H1 (cell line): ENCODE data around the gene PAXX. TPM values are rescaled to one million over a fixed set of nuclear protein-coding genes. Genes with fewer than 3 reads are reported as not detected.

Source experiments
- CTBP2 ChIP-seq: IDR thresholded peaks from 2 replicates; pipeline ENCODE4 v1.7.0; 2011; ENCODE audit warnings: borderline replicate concordance, mild to moderate bottlenecking, moderate library complexity, mixed read lengths, low read length; ENCODE audit not compliant: insufficient read depth, insufficient read length
- TAF1 ChIP-seq: IDR thresholded peaks from 2 replicates; pipeline ENCODE4 v1.6.1; 2011; ENCODE audit warnings: mild to moderate bottlenecking, low read depth, low read length
- polyA plus RNA-seq, 7 experiments: library from polyadenylated mRNA; depleted of rRNA in 3 of 7; stranded (reverse) in 5 of 7; unstranded in 2 of 7; fragments of >200 nt in 5 of 7; fragments of 200-250 nt in 2 of 7; gene quantifications; 1 replicate in 5 of 7; 2 replicates in 1 of 7; 4 replicates in 1 of 7; pipeline versions ENCODE4 v1.2.1 to v1.2.3, GENCODE V29; 2011 to 2013; ENCODE audit warnings: missing spikeins in 2 of 7, mixed read lengths in 2 of 7
- total RNA-seq: library from RNA; stranded (reverse); fragmentation: NEBNext Ultra II Directional; extraction: Animal tissue kit (Norgen Biotek cat#: 25700); gene quantifications from 2 replicates; pipeline ENCODE4 v1.2.1, GENCODE V29; 2021
- TF ChIP-seq, protein P1 (sequence below): IDR thresholded peaks from 2 replicates; pipeline ENCODE4 v1.6.1; 2011; ENCODE audit warnings: low read length, improper control_type of control experiment
- TF ChIP-seq, protein P2 (sequence below): IDR thresholded peaks from 2 replicates; pipeline ENCODE4 v1.6.1; 2011; ENCODE audit warnings: low read depth, mild to moderate bottlenecking, low read length; ENCODE audit not compliant: insufficient read depth

PAXX gene
- total and polyA plus RNA-seq, 2 of the 8 experiments (the other 6 are each of a cell fraction or from before 2014, with no cell fraction given), result 43.4 to 45.9 TPM

DNA sequence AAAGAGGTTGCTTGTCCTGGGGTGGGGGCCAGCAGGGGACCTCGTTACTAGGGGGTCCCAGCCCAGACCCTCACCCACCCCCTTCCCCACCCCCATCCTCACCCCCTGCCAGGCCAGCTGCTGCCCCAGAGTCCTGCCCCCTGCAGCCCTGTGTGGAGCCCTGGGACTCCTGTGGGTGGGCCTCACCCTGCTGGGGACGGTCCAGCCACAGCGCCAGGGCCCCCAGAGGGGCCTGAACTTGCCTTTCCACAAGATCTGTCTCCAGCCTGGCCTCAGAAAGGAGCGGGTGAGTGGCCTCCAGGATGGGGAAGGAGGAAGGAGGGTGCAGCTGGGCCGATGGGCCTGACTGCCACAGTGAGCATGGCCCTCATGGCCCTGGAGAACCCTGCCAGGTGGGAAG, 22.4 kb upstream of the PAXX start (continued):
- no peak for TF ChIP-seq CTBP2
- TF ChIP-seq, protein P1, sequence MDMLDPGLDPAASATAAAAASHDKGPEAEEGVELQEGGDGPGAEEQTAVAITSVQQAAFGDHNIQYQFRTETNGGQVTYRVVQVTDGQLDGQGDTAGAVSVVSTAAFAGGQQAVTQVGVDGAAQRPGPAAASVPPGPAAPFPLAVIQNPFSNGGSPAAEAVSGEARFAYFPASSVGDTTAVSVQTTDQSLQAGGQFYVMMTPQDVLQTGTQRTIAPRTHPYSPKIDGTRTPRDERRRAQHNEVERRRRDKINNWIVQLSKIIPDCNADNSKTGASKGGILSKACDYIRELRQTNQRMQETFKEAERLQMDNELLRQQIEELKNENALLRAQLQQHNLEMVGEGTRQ, result no peak
- TF ChIP-seq, protein P2, sequence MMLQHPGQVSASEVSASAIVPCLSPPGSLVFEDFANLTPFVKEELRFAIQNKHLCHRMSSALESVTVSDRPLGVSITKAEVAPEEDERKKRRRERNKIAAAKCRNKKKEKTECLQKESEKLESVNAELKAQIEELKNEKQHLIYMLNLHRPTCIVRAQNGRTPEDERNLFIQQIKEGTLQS, result no peak
- TF ChIP-seq TAF1, result no peak
